HG03139 (cell line): ENCODE results near the gene FURIN.
"Not testable (repeated sequence)": the region's sequence is repeated elsewhere in the genome, so short reads cannot be mapped to it uniquely, and the experiment has no call there.

Source experiments
- ATAC-seq: cut with Tn5 transposase; IDR thresholded peaks from one replicate; pipeline ENCODE4 v1.9.1; 2021; ENCODE audit not compliant: unreplicated experiment

FURIN gene

DNA sequence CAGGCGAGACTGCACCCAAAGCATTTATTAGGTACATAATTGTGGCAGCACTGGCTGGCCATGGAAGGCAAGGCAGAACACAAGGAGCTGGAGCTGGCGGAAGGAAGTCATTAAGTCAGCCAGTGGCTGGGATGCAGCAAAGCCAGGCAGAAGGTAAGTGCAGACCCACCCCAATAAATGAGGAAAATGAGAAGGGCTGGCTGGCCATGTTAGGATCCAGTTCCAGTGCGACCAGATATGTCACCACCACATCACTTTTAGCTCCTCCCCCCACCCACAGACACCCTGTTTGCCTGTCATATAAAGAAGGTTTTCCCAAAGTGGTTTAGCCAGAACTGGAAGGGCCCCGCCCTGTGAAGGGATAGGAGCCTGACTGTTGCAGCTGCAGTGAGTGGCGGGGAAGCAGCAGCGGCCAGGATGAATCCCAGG lies at the start of gene FURIN:
Gene FURIN, plus strand, starts transcription at position 328 of the 429 bp plus-strand sequence. CDS start 7,153 bp downstream, outside the sequence.
- ATAC-seq = no peak

DNA sequence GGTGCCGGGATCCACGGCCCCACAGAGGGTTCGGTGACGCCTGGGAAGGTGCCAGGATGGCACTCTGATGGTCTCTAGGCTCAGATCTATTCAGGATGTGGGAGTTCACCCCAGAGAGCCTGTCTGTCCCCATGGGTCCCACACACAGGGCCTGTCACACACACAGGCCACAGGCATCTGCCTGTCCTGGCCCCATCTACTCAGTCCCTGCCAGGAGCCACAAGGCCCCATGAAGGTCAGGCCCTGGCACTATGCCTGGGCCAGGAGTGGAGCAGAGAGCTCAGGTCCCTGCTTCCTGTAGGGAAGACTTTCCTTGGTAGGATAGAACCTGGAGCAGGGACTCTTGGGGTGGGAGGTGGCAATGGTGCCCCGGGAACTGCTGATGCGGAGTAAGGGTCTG lies 49.0 kb upstream of the FURIN start:
- no peak for ATAC-seq

DNA sequence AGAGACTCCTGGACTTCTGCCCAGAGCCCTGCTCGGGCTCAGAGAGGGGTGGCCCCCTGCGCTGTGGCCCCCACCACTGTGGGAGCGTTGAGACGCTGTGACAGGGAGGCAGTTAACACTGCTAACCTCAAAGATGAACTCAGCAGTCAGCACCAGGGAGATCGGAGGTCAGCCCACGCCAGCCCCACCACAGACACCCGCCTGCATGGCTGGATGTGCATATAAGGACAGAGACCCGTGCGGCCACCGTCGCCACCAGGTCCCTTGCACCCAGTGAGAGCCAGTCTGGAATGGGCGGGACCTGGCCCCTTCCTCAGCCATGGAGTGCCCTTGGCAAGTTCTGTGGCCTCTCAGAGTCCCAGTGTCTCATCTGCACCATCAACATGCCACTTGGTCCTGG lies 48.5 kb upstream of the FURIN start:
- ATAC-seq = no peak

GRCh38 chr15:90820481-90820880 lies 47.9 kb upstream of the FURIN start:
- no peak for ATAC-seq

- no peak for ATAC-seq
Measured at GRCh38 chr15:90822204-90822955, 46.0 kb upstream of the FURIN start.

DNA sequence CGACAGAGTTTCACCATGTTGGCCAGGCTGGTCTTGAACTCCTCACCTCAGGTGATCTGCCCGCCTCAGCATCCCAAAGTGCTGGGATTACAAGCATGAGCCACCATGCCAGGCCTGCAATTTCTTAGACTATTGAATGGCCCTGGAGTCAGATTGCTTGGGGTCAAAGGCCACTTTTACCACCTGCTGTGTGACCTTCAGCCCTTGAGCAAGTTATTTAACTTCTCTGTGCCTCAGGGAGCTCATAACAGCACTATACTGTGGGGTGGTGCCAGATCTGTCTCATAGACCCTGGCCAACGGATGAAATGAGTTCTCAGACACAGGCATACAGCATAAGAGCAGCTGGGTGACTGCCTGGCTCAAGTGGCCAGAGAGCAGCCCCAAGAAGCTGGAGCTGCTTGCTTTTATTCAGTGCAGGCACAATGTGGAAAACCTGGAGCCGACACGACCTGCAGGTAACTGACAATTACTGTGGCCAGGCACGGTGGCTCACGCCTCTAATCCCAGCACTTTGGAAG lies 44.9 kb upstream of the FURIN start:
- ATAC-seq = no peak

DNA sequence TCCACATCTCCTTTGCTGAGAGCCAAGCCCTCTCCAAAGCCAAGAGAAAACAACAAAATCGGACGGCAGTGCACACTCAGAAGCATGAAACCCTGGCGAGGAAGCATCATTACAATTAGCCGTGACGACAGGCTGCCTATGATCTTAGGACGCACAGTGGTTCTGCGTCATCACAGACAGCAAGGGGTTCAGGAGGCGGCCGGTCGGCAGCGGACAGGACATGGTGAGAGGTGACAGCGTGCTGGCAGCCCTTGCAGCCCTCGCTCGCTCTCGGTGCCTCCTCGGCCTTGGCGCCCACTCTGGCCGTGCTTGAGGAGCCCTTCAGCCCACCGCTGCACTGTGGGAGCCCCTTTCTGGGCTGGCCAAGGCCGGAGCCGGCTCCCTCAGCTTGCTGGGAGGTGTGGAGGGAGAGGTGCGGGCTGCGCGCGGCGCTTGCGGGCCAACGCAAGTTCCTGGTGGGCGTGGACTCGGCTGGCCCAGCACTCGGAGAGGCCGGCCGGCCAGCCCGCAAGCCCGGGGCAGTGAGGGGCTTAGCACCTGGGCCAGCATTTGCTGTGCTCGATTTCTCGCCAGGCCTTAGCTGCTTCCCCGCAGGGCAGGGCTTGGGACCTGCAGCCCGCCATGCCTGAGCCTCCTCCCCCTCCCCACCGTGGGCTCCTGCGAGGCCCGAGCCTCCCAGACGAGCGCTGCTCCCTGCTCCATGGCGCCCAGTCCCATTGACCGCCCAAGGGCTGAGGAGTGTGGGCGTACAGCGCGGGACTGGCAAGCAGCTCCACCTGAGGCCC lies 43.1 kb upstream of the FURIN start:
- ATAC-seq = not testable (repeated sequence)

- not testable (repeated sequence) for ATAC-seq
Measured at GRCh38 chr15:90826206-90826885, 42.0 kb upstream of the FURIN start.

- no peak for ATAC-seq
Measured at GRCh38 chr15:90826886-90827435, 41.4 kb upstream of the FURIN start.

DNA sequence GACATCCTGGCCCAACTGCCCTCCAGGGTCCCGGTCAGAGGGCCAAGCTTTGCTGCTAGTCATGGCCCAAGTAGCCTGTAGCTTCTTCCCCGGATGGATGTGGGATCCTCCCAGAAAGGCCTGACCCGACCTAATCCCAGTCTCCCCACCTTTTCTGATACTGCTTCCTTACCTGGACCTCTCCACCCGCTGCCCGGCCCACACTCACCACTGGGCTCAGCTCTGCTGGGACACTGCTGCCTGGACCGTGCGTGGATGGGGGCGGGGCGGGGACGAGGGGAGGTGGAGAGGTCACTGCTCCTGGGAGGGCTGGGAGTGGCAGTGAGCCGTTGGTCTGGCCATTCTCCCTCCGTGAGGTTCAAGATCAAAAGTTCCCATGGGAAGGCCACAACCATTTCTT lies 40.3 kb upstream of the FURIN start:
- ATAC-seq = no peak

- ATAC-seq = no peak
Measured at GRCh38 chr15:90829126-90829525, 39.3 kb upstream of the FURIN start.

DNA sequence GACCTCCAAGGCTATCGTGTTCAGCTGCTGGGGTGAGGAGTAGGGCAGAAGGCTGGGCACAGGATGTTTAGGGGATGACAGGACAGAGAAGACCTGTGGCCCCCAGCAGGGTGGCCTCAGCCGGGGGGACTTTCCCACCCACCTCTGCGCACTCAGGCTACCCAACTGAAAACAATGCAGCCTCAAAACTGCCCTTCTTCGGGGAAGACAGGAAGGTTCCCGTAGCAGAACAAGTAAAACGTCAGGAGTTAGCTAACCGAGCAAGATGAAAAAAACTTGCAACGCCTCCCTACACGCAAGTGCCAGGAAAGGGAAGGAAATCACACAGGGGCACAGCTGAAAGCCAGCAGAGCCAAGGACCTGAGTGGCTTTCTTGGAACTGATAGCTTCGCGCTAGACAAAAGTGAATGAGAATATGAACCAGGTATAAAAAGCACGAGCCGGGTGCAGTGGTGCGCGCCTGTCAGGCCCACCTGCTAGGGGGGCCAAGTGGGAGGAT lies 38.4 kb upstream of the FURIN start:
- ATAC-seq = no peak

DNA sequence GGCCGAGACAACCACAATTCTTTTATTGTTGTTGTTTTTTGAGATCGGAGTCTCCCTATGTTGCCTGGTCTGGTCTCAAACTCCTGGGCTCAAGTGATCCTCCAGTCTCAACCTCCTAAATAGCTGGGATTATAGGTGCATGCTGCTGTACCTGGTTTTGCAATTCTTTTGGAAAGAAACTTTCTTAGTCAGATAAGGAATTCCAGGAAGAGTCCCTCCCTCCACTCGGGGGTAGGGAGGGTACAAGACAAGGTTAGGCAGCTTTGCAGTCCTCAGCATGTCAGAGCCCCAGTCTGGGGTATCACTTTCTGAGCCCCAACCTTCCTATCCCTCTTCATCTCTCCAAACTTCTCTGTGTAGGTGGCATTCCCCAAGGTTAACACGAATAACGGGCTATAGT lies 33.8 kb upstream of the FURIN start:
- no peak for ATAC-seq

DNA sequence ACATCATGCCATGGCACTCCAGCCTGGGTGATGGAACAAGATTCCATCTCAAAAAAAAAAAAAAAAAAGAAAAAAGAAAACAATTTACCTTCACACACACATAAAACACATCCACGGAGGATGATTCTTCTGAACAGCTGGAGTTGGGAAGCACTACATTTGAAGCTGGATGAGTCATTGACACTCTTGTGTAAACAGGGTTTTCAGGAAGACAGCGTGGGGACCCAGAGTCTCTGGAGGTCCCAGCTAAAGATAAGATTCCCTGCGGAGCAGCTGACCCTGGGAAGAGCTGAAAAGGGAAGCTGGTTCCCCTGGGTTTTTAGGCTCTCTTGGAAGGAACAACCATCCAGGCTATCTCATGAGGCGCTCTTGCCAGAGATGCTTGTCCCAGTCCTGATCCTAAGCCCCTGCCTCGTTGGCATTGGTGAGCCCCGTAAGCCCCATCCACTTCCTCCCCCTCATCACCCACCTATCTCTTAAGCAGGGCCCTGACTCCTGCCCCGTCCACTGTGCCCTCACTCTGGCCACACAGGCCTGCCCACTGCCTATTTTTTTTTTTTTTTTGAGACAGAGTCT lies 32.0 kb upstream of the FURIN start:
- ATAC-seq = no peak

- no peak for ATAC-seq
Measured at GRCh38 chr15:90837094-90837493, 31.3 kb upstream of the FURIN start.

- no peak for ATAC-seq
Measured at GRCh38 chr15:90838139-90838538, 30.2 kb upstream of the FURIN start.

- ATAC-seq = no peak
Measured at GRCh38 chr15:90838544-90838943, 29.8 kb upstream of the FURIN start.

DNA sequence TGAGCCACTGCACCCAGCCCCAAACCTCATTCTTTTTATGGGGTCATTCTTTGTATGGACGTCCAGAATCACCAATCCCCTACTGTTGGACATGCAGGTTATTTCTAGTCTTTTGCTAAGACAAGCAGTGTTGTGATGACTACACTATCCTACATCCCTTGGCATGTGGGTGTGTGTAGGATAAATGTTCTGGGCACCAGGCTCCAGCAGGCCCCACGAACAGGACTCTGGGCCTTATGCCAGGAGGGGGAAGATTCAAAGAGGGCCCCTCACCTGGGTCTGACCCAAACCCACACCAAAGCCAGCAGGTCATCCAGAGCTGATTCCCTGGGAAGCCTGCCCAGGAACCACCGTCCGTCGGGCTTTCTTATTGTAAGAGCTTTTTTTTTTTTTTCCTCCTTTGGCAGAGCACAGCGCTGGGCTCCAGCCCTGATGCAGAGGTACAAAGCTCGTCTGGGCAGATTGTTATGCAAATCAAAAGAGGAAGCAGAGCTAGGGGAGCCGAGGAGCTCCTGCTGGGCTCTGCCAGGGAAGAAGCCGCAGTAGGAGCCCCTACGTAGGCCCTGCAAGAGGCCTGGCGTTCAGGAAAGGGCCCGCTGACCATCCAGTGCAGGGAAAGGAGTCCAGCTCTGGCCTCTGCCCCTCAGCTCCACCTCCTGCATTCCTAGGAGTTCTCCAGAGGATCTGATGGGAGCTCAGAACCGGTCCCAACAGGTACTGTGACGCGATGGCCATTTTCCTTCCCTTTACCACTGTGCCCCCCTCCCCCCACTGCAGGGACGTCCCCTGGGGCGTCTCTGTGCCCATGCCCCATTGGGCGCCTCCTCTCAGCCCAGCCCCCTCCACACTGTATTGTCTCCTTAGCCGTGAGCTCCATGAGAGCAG lies 29.0 kb upstream of the FURIN start:
- peak; percentile 88 for ATAC-seq

GRCh38 chr15:90840157-90840855 lies 28.1 kb upstream of the FURIN start:
- no peak for ATAC-seq
